Neural progenitor cell (in vitro differentiated cells): ENCODE data around the gene LEKR1. TPM values are rescaled to one million over a fixed set of nuclear protein-coding genes. Genes with fewer than 3 reads are reported as not detected.
A peak's percentile ranks its signal among the peaks of the same experiment; 100 is the strongest.

ENCODE experiments used
- DNase-seq: peaks from one replicate; pipeline ENCODE4 v3.0.0-alpha.2; 2016; ENCODE audit warnings: low spot score
- H2AFZ ChIP-seq: fragments of 200-600 bp; sonication (generic); replicated peaks from 2 replicates; pipeline ENCODE4 v1.6.1; 2016; ENCODE audit warnings: antibody characterized with exemption
- H3F3A ChIP-seq: fragments of 200-600 bp; sonication (generic); 2 replicates; pipeline ENCODE4 v1.6.1; 2016; ENCODE audit warnings: antibody characterized with exemption, low read depth
- H3K27ac ChIP-seq: fragments of 200-600 bp; sonication (generic); 2 replicates; pipeline ENCODE4 v1.5.1; 2016; ENCODE audit warnings: mild to moderate bottlenecking
- H3K27me3 ChIP-seq: fragments of 200-600 bp; sonication (generic); 2 replicates; pipeline ENCODE4 v1.6.1; 2016; ENCODE audit warnings: mild to moderate bottlenecking, moderate library complexity
- H3K36me3 ChIP-seq: fragments of 200-600 bp; sonication (generic); 2 replicates; pipeline ENCODE4 v1.5.1; 2016
- H3K4me1 ChIP-seq: fragments of 200-600 bp; sonication (generic); 2 replicates; pipeline ENCODE4 v1.6.1; 2016; ENCODE audit warnings: mixed run types
- H3K4me2 ChIP-seq: fragments of 200-600 bp; sonication (generic); 2 replicates; pipeline ENCODE4 v1.6.1; 2016
- H3K4me3 ChIP-seq: fragments of 200-600 bp; sonication (generic); 2 replicates; pipeline ENCODE4 v1.5.1; 2016
- H3K79me2 ChIP-seq: fragments of 200-600 bp; sonication (generic); 2 replicates; pipeline ENCODE4 v1.6.1; 2016; ENCODE audit warnings: low read depth
- H3K9ac ChIP-seq: fragments of 200-600 bp; sonication (generic); 2 replicates; pipeline ENCODE4 v1.6.1; 2016
- H3K9me3 ChIP-seq: fragments of 200-600 bp; sonication (generic); 2 replicates; pipeline ENCODE4 v1.5.1; 2016; ENCODE audit warnings: low read depth
- H4K20me1 ChIP-seq: fragments of 200-600 bp; sonication (generic); 2 replicates; pipeline ENCODE4 v1.6.1; 2016; ENCODE audit warnings: low read depth
- H3K27ac Mint-ChIP-seq: 3 replicates; pipeline ENCODE4 v1.8.0; 2021; ENCODE audit warnings: mixed read lengths
- H3K27me3 Mint-ChIP-seq: 2 replicates; pipeline ENCODE4 v1.8.0; 2022; ENCODE audit warnings: low read depth, mild to moderate bottlenecking, inconsistent platforms, moderate library complexity, mixed read lengths; ENCODE audit not compliant: insufficient read depth
- H3K36me3 Mint-ChIP-seq: 3 replicates; pipeline ENCODE4 v1.8.0; 2021; ENCODE audit warnings: mixed read lengths
- H3K4me1 Mint-ChIP-seq: 3 replicates; pipeline ENCODE4 v1.8.0; 2021; ENCODE audit warnings: mixed read lengths
- H3K4me3 Mint-ChIP-seq: 3 replicates; pipeline ENCODE4 v1.8.0; 2021; ENCODE audit warnings: mild to moderate bottlenecking, moderate library complexity, mixed read lengths
- H3K9me3 Mint-ChIP-seq: 3 replicates; pipeline ENCODE4 v1.8.0; 2020; ENCODE audit warnings: mixed read lengths
- EZH2 ChIP-seq: fragments of 200-600 bp; sonication (generic); IDR thresholded peaks from 2 replicates; pipeline ENCODE4 v1.6.1; 2017; ENCODE audit warnings: antibody characterized with exemption, mild to moderate bottlenecking, moderate library complexity
- EZH2phosphoT487 ChIP-seq: fragments of 200-600 bp; sonication (generic); IDR thresholded peaks from 2 replicates; pipeline ENCODE4 v1.6.1; 2017; ENCODE audit warnings: antibody characterized with exemption
- total RNA-seq: library from RNA; depleted of rRNA; stranded (reverse); fragments of >200 nt; gene quantifications from 2 replicates; pipeline ENCODE4 v1.2.3, GENCODE V29; 2015; ENCODE audit warnings: low replicate concordance
- TF ChIP-seq, protein P1 (sequence below): fragments of 200-600 bp; sonication (generic); IDR thresholded peaks from 2 replicates; pipeline ENCODE4 v1.5.1; 2017; ENCODE audit warnings: antibody characterized with exemption, mild to moderate bottlenecking

The LEKR1 gene
- total RNA-seq, 1 donor from 2014 or later, result 1.9 TPM

DNA sequence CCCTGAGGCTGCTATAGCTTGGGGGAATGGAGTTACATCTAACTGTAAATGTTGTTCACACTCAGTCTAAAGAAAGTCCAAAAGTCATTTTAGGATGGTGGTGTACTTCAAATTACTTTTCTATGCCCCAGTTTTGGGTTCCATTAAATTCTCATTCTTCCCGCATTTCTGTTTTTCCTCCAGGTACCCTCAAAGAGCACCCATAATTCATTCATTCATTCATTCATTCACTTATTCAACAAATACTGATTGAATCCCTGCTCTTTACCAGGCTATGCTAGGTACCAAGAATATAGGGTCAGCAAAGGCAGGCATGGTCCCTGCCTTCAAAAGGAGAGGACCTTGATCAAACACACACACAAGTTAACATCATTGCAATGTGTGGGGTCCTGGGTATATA, 257.7 kb downstream of the LEKR1 start:
- no peak overlapping the region for H3K4me3 ChIP-seq
- peaks cover 16% of the 10 kb centered on the region for H3K27me3 ChIP-seq
- Mint-ChIP-seq H3K27me3 (peaks cover 7% of the 10 kb centered on the region), H3K4me1 (peaks cover 59% of the 10 kb centered on the region), H3K36me3 (no peaks in the 10 kb centered on the region), H3K9me3 (no peaks in the 10 kb centered on the region), H3K27ac (peak overlapping the region; percentile 5), H3K4me3 (no peak overlapping the region)
- no peak for DNase-seq
- no peaks in the 10 kb centered on the region for H3K79me2 ChIP-seq
- H2AFZ ChIP-seq, result no peak overlapping the region
- no peak overlapping the region for H3K27ac ChIP-seq
- H3K4me1 ChIP-seq, result peaks cover 18% of the 10 kb centered on the region
- TF ChIP-seq, protein P1, sequence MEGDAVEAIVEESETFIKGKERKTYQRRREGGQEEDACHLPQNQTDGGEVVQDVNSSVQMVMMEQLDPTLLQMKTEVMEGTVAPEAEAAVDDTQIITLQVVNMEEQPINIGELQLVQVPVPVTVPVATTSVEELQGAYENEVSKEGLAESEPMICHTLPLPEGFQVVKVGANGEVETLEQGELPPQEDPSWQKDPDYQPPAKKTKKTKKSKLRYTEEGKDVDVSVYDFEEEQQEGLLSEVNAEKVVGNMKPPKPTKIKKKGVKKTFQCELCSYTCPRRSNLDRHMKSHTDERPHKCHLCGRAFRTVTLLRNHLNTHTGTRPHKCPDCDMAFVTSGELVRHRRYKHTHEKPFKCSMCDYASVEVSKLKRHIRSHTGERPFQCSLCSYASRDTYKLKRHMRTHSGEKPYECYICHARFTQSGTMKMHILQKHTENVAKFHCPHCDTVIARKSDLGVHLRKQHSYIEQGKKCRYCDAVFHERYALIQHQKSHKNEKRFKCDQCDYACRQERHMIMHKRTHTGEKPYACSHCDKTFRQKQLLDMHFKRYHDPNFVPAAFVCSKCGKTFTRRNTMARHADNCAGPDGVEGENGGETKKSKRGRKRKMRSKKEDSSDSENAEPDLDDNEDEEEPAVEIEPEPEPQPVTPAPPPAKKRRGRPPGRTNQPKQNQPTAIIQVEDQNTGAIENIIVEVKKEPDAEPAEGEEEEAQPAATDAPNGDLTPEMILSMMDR, result no peak
- no peak for TF ChIP-seq EZH2
- no peak for TF ChIP-seq EZH2phosphoT487
- no peaks in the 10 kb centered on the region for H3K9me3 ChIP-seq
- peaks cover 8% of the 10 kb centered on the region for H3F3A ChIP-seq
- H3K4me2 ChIP-seq, result no peak overlapping the region
- no peaks in the 10 kb centered on the region for H4K20me1 ChIP-seq
- no peak overlapping the region for H3K9ac ChIP-seq
- no peaks in the 10 kb centered on the region for H3K36me3 ChIP-seq

DNA sequence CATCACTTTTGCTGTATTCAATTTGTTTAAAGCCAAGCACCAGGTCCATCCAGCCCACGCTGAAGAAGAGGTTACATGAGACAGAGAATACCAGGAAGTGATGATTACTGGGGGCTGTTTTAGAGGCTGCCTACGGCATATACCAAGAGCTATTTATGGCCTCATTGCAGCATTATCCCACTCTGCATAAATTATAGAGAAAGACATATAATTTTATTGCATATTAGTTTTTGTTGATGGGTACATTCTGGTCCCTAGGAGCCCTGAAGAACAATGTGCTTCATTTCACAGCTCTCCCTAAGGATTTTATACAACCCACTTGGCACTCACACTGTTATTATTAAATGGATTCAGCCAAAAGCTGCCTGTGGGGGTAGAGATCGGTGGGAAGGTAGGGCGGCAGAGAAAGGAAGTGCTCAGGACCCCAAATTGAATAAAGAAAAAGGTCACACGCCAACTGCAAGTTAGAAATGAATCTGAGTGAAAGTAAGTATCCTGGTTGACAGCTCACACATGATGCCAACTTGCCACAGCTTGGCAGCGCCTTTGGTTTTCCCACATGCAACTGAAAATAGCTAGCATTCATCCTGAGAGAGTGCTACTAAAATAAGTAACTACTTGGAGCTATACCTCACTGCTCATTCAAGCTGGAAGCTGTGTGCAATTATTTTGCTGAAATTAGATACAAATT, 260.1 kb downstream of the LEKR1 start:
- peaks cover 8% of the 10 kb centered on the region for H3K27me3 Mint-ChIP-seq
- peaks cover 22% of the 10 kb centered on the region for H3K27me3 ChIP-seq
- DNase-seq, result no peak
- H3K9me3 ChIP-seq, result no peaks in the 10 kb centered on the region
- H3K79me2 ChIP-seq, result no peaks in the 10 kb centered on the region
- no peaks in the 10 kb centered on the region for H3K36me3 Mint-ChIP-seq
- no peak overlapping the region for H3K27ac Mint-ChIP-seq
- H3K4me3 ChIP-seq, result no peak overlapping the region
- peaks cover 13% of the 10 kb centered on the region for H3K4me1 ChIP-seq
- peaks cover 49% of the 10 kb centered on the region for H3K4me1 Mint-ChIP-seq
- H3K36me3 ChIP-seq, result no peaks in the 10 kb centered on the region
- H2AFZ ChIP-seq, result no peak overlapping the region
- H3K9me3 Mint-ChIP-seq, result no peaks in the 10 kb centered on the region
- TF ChIP-seq EZH2phosphoT487, result no peak
- TF ChIP-seq EZH2, result no peak
- TF ChIP-seq, protein P1, result no peak
- no peak overlapping the region for H3K9ac ChIP-seq
- H3F3A ChIP-seq, result peaks cover 9% of the 10 kb centered on the region
- H4K20me1 ChIP-seq, result no peaks in the 10 kb centered on the region
- H3K4me2 ChIP-seq, result no peak overlapping the region
- H3K4me3 Mint-ChIP-seq, result no peak overlapping the region
- H3K27ac ChIP-seq, result no peak overlapping the region

DNA sequence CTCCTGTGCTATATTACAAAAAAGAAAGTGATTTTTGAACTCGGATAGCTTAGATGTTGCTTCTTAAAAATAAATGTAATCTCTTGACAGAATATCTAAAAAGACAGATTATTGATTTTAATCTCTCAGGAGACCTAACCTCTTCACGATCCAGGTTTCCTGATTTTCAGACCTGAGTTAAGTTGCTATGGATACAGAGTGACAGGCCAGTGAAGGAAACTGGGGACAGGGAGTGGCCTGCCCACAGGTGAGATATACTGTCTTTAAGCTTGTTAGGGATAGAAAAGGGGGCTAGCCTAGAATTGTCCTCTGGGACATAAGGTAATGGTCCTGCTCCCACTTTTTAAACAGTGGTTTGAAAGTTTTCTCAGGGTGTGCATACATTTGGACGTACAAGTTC, 260.6 kb downstream of the LEKR1 start:
- no peak overlapping the region for H2AFZ ChIP-seq
- Mint-ChIP-seq H3K36me3 (no peaks in the 10 kb centered on the region), H3K27ac (no peak overlapping the region), H3K4me1 (peaks cover 45% of the 10 kb centered on the region), H3K27me3 (peaks cover 9% of the 10 kb centered on the region), H3K9me3 (no peaks in the 10 kb centered on the region), H3K4me3 (no peak overlapping the region)
- no peak overlapping the region for H3K4me2 ChIP-seq
- no peak for TF ChIP-seq EZH2phosphoT487
- TF ChIP-seq, protein P1, result no peak
- TF ChIP-seq EZH2, result no peak
- no peak overlapping the region for H3K27ac ChIP-seq
- peaks cover 9% of the 10 kb centered on the region for H3F3A ChIP-seq
- no peaks in the 10 kb centered on the region for H3K79me2 ChIP-seq
- H3K9ac ChIP-seq, result no peak overlapping the region
- H3K9me3 ChIP-seq, result no peaks in the 10 kb centered on the region
- H3K36me3 ChIP-seq, result no peaks in the 10 kb centered on the region
- H3K27me3 ChIP-seq, result peaks cover 22% of the 10 kb centered on the region
- peaks cover 13% of the 10 kb centered on the region for H3K4me1 ChIP-seq
- DNase-seq, result no peak
- no peaks in the 10 kb centered on the region for H4K20me1 ChIP-seq
- H3K4me3 ChIP-seq, result no peak overlapping the region
